Loucy (cell line): ENCODE measurements around the gene EFNB1.
A peak's percentile ranks its signal among the peaks of the same experiment; 100 is the strongest.

Source experiments
- H2AFZ ChIP-seq: fragments of 200-600 bp; sonication (generic); 2 replicates; pipeline ENCODE4 v1.6.0; 2016; ENCODE audit warnings: antibody characterized with exemption, mild to moderate bottlenecking, low read length, moderate library complexity
- H3F3A ChIP-seq: fragments of 200-600 bp; 2 replicates; pipeline ENCODE4 v1.6.0; 2016; ENCODE audit warnings: antibody characterized with exemption, low read depth, mild to moderate bottlenecking
- H3K27me3 ChIP-seq: fragments of 200-600 bp; sonication (generic); 2 replicates; pipeline ENCODE4 v1.6.1; 2014; ENCODE audit warnings: low read length, mild to moderate bottlenecking; ENCODE audit not compliant: insufficient read depth, poor library complexity, severe bottlenecking
- H3K36me3 ChIP-seq: fragments of 200-600 bp; sonication (generic); 2 replicates; pipeline ENCODE4 v1.6.1; 2016; ENCODE audit warnings: low read length; ENCODE audit not compliant: insufficient read depth
- H3K4me1 ChIP-seq: fragments of 200-600 bp; sonication (generic); 2 replicates; pipeline ENCODE4 v1.5.1; 2014; ENCODE audit warnings: low read length, mild to moderate bottlenecking; ENCODE audit not compliant: insufficient read depth, poor library complexity, severe bottlenecking
- H3K4me2 ChIP-seq: fragments of 200-600 bp; sonication (generic); 2 replicates; pipeline ENCODE4 v1.6.0; 2014; ENCODE audit warnings: antibody characterized with exemption, low read length, low read depth, mild to moderate bottlenecking; ENCODE audit not compliant: poor library complexity, severe bottlenecking
- H3K4me3 ChIP-seq: fragments of 200-600 bp; sonication (generic); 2 replicates; pipeline ENCODE4 v1.5.1; 2014; ENCODE audit warnings: low read length, mild to moderate bottlenecking, mixed read lengths; ENCODE audit not compliant: poor library complexity, severe bottlenecking
- H3K79me2 ChIP-seq: fragments of 200-600 bp; sonication (generic); 2 replicates; pipeline ENCODE4 v1.6.1; 2014; ENCODE audit warnings: low read length; ENCODE audit not compliant: insufficient read depth
- H3K9ac ChIP-seq: fragments of 200-600 bp; sonication (generic); 2 replicates; pipeline ENCODE4 v1.6.0; 2014; ENCODE audit warnings: mild to moderate bottlenecking, low read depth, low read length, moderate library complexity; ENCODE audit not compliant: poor library complexity, severe bottlenecking
- H3K9me2 ChIP-seq: fragments of 200-600 bp; sonication (generic); replicated peaks from 2 replicates; pipeline ENCODE4 v1.6.1; 2016; ENCODE audit warnings: low read depth, low read length, mixed read lengths
- H3K9me3 ChIP-seq: fragments of 200-600 bp; sonication (generic); 2 replicates; pipeline ENCODE4 v1.6.1; 2014; ENCODE audit warnings: mild to moderate bottlenecking, antibody characterized with exemption, low read length, low read depth; ENCODE audit not compliant: insufficient read depth
- H4K20me1 ChIP-seq: fragments of 200-600 bp; sonication (generic); 2 replicates; pipeline ENCODE4 v1.6.0; 2014; ENCODE audit warnings: antibody characterized with exemption, low read length, mild to moderate bottlenecking; ENCODE audit not compliant: insufficient read depth, poor library complexity, severe bottlenecking
- EZH2phosphoT487 ChIP-seq: fragments of 200-600 bp; IDR thresholded peaks from 2 replicates; pipeline ENCODE4 v1.6.1; 2018; ENCODE audit warnings: antibody characterized with exemption, mild to moderate bottlenecking, moderate library complexity, borderline replicate concordance
- TF ChIP-seq, protein P1 (sequence below): fragments of 200-600 bp; sonication (generic); conservative IDR thresholded peaks from 2 replicates; pipeline ENCODE4 v1.5.1; 2014; ENCODE audit warnings: mild to moderate bottlenecking, antibody characterized with exemption, low read length

The EFNB1 gene

DNA sequence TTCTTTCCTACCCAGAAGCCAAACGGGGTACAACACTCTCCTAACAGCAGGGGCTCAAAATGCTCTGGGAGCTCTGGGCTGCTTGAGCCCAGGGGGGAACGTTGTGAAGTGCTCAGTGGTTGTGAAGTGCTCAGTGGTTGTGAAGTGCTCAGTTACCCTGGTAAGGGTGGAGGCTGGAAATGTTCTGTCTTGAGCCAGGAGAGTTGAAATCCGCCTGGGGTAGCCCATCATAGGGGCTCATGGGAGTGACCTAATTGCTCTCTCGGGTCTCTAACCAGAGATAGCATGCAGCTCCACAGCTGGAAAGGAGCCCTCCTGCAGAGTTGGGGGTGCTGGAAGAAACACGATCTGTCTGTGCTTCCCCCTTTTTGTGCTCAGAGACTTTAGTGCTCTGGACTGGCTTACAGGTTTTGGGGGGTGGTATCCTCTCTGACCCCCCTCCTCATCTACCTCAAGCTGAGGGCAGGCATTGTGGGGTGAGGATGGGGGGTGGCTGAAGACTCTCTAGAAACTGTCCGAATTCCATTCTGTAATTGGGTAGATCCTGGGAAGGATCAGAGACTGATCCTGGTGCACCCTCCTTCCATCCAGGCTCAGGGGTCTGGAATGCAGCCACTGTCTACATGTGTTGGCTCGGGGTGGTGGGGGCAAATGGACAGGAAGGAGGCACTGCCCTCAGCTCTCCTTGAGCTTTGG lies 2.7 kb downstream of the EFNB1 start:
- no peaks in the 10 kb centered on the region for H3K36me3 ChIP-seq
- peak overlapping the region; percentile 27 for H3K9ac ChIP-seq
- H2AFZ ChIP-seq: no peak overlapping the region
- H4K20me1 ChIP-seq: no peaks in the 10 kb centered on the region
- no peaks in the 10 kb centered on the region for H3K9me2 ChIP-seq
- no peaks in the 10 kb centered on the region for H3K9me3 ChIP-seq
- no peaks in the 10 kb centered on the region for H3K27me3 ChIP-seq
- peak overlapping the region; percentile 52 for H3K4me3 ChIP-seq
- peak overlapping the region; percentile 66 for H3K4me2 ChIP-seq
- no peaks in the 10 kb centered on the region for H3K79me2 ChIP-seq
- H3K4me1 ChIP-seq: peaks cover 6% of the 10 kb centered on the region
- no peaks in the 10 kb centered on the region for H3F3A ChIP-seq
- TF ChIP-seq, protein P1, sequence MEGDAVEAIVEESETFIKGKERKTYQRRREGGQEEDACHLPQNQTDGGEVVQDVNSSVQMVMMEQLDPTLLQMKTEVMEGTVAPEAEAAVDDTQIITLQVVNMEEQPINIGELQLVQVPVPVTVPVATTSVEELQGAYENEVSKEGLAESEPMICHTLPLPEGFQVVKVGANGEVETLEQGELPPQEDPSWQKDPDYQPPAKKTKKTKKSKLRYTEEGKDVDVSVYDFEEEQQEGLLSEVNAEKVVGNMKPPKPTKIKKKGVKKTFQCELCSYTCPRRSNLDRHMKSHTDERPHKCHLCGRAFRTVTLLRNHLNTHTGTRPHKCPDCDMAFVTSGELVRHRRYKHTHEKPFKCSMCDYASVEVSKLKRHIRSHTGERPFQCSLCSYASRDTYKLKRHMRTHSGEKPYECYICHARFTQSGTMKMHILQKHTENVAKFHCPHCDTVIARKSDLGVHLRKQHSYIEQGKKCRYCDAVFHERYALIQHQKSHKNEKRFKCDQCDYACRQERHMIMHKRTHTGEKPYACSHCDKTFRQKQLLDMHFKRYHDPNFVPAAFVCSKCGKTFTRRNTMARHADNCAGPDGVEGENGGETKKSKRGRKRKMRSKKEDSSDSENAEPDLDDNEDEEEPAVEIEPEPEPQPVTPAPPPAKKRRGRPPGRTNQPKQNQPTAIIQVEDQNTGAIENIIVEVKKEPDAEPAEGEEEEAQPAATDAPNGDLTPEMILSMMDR: no peak
- no peak for TF ChIP-seq EZH2phosphoT487

DNA sequence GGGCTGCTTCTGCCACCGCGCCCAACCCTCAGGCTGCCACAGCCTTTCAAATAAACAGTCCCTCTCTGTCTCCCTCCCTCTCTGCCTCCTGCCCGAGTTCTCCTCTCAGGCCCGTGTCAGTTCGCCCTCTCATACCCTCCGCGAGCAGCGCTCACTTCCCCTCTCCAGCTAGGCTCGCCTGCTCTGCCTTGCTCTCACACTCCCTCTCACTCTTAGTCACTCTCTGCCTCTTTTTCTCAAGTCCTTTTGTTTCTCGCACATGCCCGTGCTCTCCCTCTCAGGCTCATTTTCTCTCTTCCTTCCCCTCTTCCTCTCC lies 3.2 kb downstream of the EFNB1 start:
- Histone ChIP-seq H2AFZ (no peak overlapping the region), H3K36me3 (no peaks in the 10 kb centered on the region), H3K9me2 (no peaks in the 10 kb centered on the region), H3K79me2 (no peaks in the 10 kb centered on the region), H4K20me1 (no peaks in the 10 kb centered on the region), H3K4me1 (peaks cover 6% of the 10 kb centered on the region), H3K4me3 (peak overlapping the region; percentile 52), H3K27me3 (no peaks in the 10 kb centered on the region), H3F3A (no peaks in the 10 kb centered on the region), H3K9ac (peak overlapping the region; percentile 27), H3K4me2 (peak overlapping the region; percentile 66), H3K9me3 (no peaks in the 10 kb centered on the region)
- TF ChIP-seq, protein P1: no peak
- no peak for TF ChIP-seq EZH2phosphoT487

DNA sequence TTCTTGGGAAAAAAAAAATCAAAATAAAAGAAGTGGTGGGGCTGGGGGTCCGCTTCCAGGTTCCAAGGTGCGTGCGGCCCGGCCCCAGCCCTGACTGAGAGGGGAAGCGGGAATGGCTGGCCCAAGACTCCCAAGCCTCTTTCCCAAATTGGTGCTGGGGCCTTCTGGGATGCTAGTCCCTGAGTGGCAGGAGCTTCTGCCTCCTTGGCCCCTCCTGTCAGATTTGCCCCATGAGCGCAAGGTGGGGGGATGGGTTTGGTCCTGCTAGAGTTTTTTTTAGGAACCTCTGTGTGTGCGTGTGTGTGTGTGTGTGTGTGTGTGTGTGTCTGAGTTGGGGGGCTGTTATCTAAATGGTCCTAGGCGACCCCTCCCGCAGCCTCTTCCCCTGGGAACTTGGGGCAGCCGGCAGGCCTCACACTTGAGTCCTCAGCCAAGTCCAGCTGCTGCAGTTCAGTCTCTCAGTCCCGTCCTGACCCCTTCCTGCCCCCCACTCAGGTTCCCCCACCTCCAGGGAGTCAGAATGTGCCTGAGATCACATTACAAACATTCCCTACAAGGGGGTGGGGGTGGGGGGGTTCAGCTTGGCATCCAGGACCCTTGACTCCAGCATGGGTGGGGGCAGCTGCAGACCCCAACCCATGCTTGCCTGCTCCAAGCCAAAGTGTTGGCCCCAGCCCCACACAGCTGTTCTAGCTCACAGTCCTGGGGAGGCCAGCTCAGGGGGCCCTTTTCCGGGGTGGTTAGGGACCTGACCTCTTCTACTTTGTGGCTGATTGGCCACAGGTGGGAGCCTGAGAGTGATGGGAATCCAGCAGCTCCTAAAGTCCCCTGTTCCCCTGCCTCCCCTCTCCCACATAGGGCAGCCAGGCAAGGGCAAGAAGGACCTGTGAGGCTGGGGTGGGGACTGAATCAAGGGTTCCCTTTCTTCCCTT lies 4.0 kb downstream of the EFNB1 start:
- Histone ChIP-seq H3K4me3 (peak overlapping the region; percentile 52), H3K4me1 (peaks cover 6% of the 10 kb centered on the region), H3K4me2 (peak overlapping the region; percentile 66)

More for the DNA sequence above, 4.0 kb downstream of the EFNB1 start:
- Histone ChIP-seq H3K9me2 (no peaks in the 10 kb centered on the region), H3K9me3 (no peaks in the 10 kb centered on the region), H3K27me3 (no peaks in the 10 kb centered on the region), H2AFZ (no peak overlapping the region), H3K9ac (peak overlapping the region; percentile 27), H3K36me3 (no peaks in the 10 kb centered on the region), H3F3A (no peaks in the 10 kb centered on the region), H3K79me2 (no peaks in the 10 kb centered on the region), H4K20me1 (no peaks in the 10 kb centered on the region)
- no peak for TF ChIP-seq EZH2phosphoT487
- TF ChIP-seq, protein P1: no peak
